HepG2 (cell line): ENCODE measurements around the gene RHBDL3. TPM values are rescaled to one million over a fixed set of nuclear protein-coding genes. Genes with fewer than 3 reads are reported as not detected.

Experiments used
- ARNTL ChIP-seq: sonication (generic); formaldehyde crosslinking; IDR thresholded peaks from 2 replicates; pipeline ENCODE4 v1.4.0; 2020; ENCODE audit warnings: mild to moderate bottlenecking, missing genetic modification reagents
- DBP ChIP-seq: sonication (generic); formaldehyde crosslinking; IDR thresholded peaks from 2 replicates; pipeline ENCODE4 v1.4.0; 2020; ENCODE audit warnings: missing genetic modification reagents; ENCODE audit errors: not compliant biosample characterization
- GLMP ChIP-seq: sonication (generic); formaldehyde crosslinking; IDR thresholded peaks from 2 replicates; pipeline ENCODE4 v1.9.0; 2021; ENCODE audit warnings: missing genetic modification reagents, mild to moderate bottlenecking, borderline replicate concordance
- HDAC1 ChIP-seq: sonication (generic); formaldehyde crosslinking; IDR thresholded peaks from 2 replicates; pipeline ENCODE4 v1.5.1; 2020; ENCODE audit warnings: mild to moderate bottlenecking, missing genetic modification reagents
- HMG20B ChIP-seq: conservative IDR thresholded peaks from 2 replicates; pipeline ENCODE4 v1.6.1; 2016; ENCODE audit warnings: missing genetic modification reagents, missing compliant biosample characterization
- MLX ChIP-seq: IDR thresholded peaks from 2 replicates; pipeline ENCODE4 v1.6.1; 2016
- MLXIP ChIP-seq: sonication (generic); formaldehyde crosslinking; IDR thresholded peaks from 2 replicates; pipeline ENCODE4 v1.9.0; 2021; ENCODE audit warnings: missing genetic modification reagents, borderline replicate concordance
- NFIB ChIP-seq: sonication (generic); formaldehyde crosslinking; IDR thresholded peaks from 2 replicates; pipeline ENCODE4 v1.9.0; 2021; ENCODE audit warnings: missing genetic modification reagents, mild to moderate bottlenecking, borderline replicate concordance
- PBX3 ChIP-seq: sonication (generic); formaldehyde crosslinking; IDR thresholded peaks from 2 replicates; pipeline ENCODE4 v1.8.1; 2023; ENCODE audit warnings: missing genetic modification reagents, inconsistent platforms, borderline replicate concordance
- RBAK ChIP-seq: sonication (generic); formaldehyde crosslinking; IDR thresholded peaks from 2 replicates; pipeline ENCODE4 v1.5.1; 2020; ENCODE audit warnings: mild to moderate bottlenecking, missing genetic modification reagents
- RBM39 ChIP-seq: fragments of 200-400 bp; formaldehyde crosslinking; IDR thresholded peaks from one replicate; pipeline ENCODE4 v1.6.1; 2018; ENCODE audit warnings: antibody characterized with exemption, mild to moderate bottlenecking, low read depth, low read length; ENCODE audit not compliant: poor library complexity, severe bottlenecking
- REXO4 ChIP-seq: sonication (generic); formaldehyde crosslinking; IDR thresholded peaks from 2 replicates; pipeline ENCODE4 v1.8.0; 2022; ENCODE audit warnings: missing genetic modification reagents, mild to moderate bottlenecking, borderline replicate concordance
- RFX5 ChIP-seq: IDR thresholded peaks from 2 replicates; pipeline ENCODE4 v1.6.1; 2011; ENCODE audit warnings: low read depth, low read length, improper control_type of control experiment
- SOX6 ChIP-seq, 2 experiments: fragments of 450-650 bp in 1 of 2; sonication (generic) in 1 of 2; formaldehyde crosslinking in 1 of 2; IDR thresholded peaks; 2 replicates each; pipeline versions ENCODE4 v1.4.0 to v1.6.1; 2017 to 2020; ENCODE audit warnings: antibody characterized with exemption in 1 of 2, mild to moderate bottlenecking in 1 of 2, missing genetic modification reagents in 1 of 2
- TMF1 ChIP-seq: sonication (generic); formaldehyde crosslinking; IDR thresholded peaks from 2 replicates; pipeline ENCODE4 v1.8.1; 2022; ENCODE audit warnings: low read depth, missing genetic modification reagents
- YEATS4 ChIP-seq: sonication (generic); formaldehyde crosslinking; IDR thresholded peaks from 2 replicates; pipeline ENCODE4 v1.4.0; 2020; ENCODE audit warnings: missing genetic modification reagents, borderline replicate concordance
- ZBTB26 ChIP-seq: IDR thresholded peaks from 2 replicates; pipeline ENCODE4 v1.6.1; 2016; ENCODE audit warnings: missing compliant biosample characterization, missing genetic modification reagents, borderline replicate concordance
- ZBTB8A ChIP-seq: sonication (generic); formaldehyde crosslinking; IDR thresholded peaks from 2 replicates; pipeline ENCODE4 v1.4.0; 2020; ENCODE audit warnings: mild to moderate bottlenecking, low read depth, missing genetic modification reagents, borderline replicate concordance
- ZNF431 ChIP-seq: sonication (generic); formaldehyde crosslinking; IDR thresholded peaks from 2 replicates; pipeline ENCODE4 v1.9.0; 2022; ENCODE audit warnings: missing genetic modification reagents, low read depth, mild to moderate bottlenecking, borderline replicate concordance
- ZNF720 ChIP-seq: sonication (generic); formaldehyde crosslinking; IDR thresholded peaks from 2 replicates; pipeline ENCODE4 v1.4.0; 2020; ENCODE audit warnings: missing genetic modification reagents
- polyA plus RNA-seq, 8 experiments: library from polyadenylated mRNA; depleted of rRNA in 3 of 8; stranded (reverse) in 7 of 8; unstranded in 1 of 8; fragments of >200 nt; fragmentation: Illumina TruSeq in 4 of 8; extraction: Trizol in 4 of 8; gene quantifications; 2 replicates each; pipeline versions ENCODE4 v1.2.1 to v1.2.3, GENCODE V29; 2011 to 2016; ENCODE audit warnings: low read depth in 4 of 8, missing spikeins in 1 of 8, mixed read lengths in 1 of 8; ENCODE audit not compliant: insufficient read depth in 1 of 8
- total RNA-seq, 5 experiments: library from RNA; depleted of rRNA; stranded (reverse); fragments of >200 nt; fragmentation: Illumina TruSeq; extraction: Trizol; gene quantifications; 2 replicates each; pipeline ENCODE4 v1.2.3, GENCODE V29; 2016; ENCODE audit warnings: low read depth in 1 of 5

Gene RHBDL3
- total and polyA plus RNA-seq, 2 of the 13 experiments (the other 11 are each of a cell fraction or from before 2014, with no cell fraction given) = 0.09 TPM; not detected in 1

GRCh38 chr17:32302860-32303649 lies 37.4 kb downstream of the RHBDL3 start (continued):
- TF ChIP-seq PBX3 (CRISPR knock-in tag) (no peak), RBM39 (no peak), REXO4 (CRISPR knock-in tag) (no peak), MLX (CRISPR knock-in tag) (peak; percentile 71; the same call in 1 of the 2 replicates), ARNTL (peak; percentile 55; the same call in 1 of the 2 replicates), ZNF720 (CRISPR knock-in tag) (no peak), YEATS4 (CRISPR knock-in tag) (0 out of 2 replicates have a peak, but pooled peaks have one; percentile 39), HDAC1 (CRISPR knock-in tag) (peak; percentile 79), SOX6 (IDR thresholded peaks at IDR 0.05) (no peak), SOX6 (CRISPR knock-in tag; IDR thresholded peaks at IDR 0.05) (peak; percentile 85), MLXIP (CRISPR knock-in tag) (0 out of 2 replicates have a peak, but pooled peaks have one; percentile 30), HMG20B (CRISPR knock-in tag) (peak; percentile 70; the same call in 1 of the 2 replicates), ZNF431 (CRISPR knock-in tag) (no peak), RBAK (no peak), ZBTB26 (CRISPR knock-in tag) (no peak), RFX5 (no peak), GLMP (CRISPR knock-in tag) (no peak), NFIB (no peak), DBP (CRISPR knock-in tag) (no peak), TMF1 (CRISPR knock-in tag) (no peak), ZBTB8A (no peak)
